GM10248 (cell line): Measurements from ENCODE around the gene LRCH1.
A peak's percentile ranks its signal among the peaks of the same experiment; 100 is the strongest.

Experiments used
- CTCF ChIA-PET: fragments of 300-600 bp; sonication (Branson Sonifier 250); formaldehyde crosslinking; extraction: SDS; loops from one replicate; lab custom pipeline; 2021; ENCODE audit warnings: antibody characterized with exemption; lab: Yijun Ruan, JAX
- POLR2A ChIA-PET: fragments of 350-650 bp; sonication (Branson Sonifier 250); formaldehyde crosslinking; extraction: SDS; loops from one replicate; lab custom pipeline; 2020; ENCODE audit warnings: antibody characterized with exemption; lab: Yijun Ruan, JAX
- DNase-seq: peaks from one replicate; pipeline ENCODE4 v3.0.0; 2012; ENCODE audit errors: extremely low spot score
- TF ChIP-seq, protein P1 (sequence below): IDR thresholded peaks from 2 replicates; pipeline ENCODE4 v1.5.1; 2012; ENCODE audit warnings: mild to moderate bottlenecking, low read depth; ENCODE audit errors: extremely low read depth, missing control alignments, control extremely low read depth

LRCH1 gene

DNA sequence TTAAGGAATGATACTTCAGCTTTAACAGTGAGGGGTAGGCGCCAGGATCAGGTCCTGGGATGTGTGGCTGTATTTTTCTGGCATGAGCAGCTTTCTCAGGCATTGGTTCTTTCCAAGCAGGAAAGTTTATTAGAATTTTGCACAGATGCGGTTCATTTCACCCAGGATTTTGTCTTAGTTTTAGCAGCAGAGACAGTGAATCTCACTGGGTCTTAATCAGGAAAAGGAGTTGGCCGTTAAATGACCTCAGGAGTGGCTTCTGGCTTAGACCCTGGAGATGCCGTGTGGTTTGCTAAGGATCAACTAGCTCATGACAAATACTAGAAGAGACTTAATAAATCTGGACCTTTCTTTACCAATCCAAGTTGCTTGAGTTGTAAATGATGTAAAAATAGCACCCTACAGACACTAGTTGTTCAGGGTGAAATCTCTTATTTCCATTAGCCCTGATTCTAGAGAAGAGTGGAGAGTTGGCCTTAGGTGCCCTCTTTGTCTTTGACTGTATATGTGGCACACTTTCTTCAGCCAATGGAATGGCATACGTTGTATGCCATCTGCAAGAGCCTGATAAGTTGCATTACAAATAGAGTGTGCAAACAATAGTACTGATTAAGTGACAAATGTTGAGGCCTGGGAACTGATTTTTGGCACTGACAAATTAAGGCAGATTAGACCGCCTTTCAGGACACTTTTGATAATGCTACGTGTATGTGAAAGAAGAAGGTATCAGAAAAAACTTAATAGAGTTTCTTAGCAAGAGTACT is 34.0 kb downstream of the LRCH1 start:
- TF ChIP-seq, protein P1, sequence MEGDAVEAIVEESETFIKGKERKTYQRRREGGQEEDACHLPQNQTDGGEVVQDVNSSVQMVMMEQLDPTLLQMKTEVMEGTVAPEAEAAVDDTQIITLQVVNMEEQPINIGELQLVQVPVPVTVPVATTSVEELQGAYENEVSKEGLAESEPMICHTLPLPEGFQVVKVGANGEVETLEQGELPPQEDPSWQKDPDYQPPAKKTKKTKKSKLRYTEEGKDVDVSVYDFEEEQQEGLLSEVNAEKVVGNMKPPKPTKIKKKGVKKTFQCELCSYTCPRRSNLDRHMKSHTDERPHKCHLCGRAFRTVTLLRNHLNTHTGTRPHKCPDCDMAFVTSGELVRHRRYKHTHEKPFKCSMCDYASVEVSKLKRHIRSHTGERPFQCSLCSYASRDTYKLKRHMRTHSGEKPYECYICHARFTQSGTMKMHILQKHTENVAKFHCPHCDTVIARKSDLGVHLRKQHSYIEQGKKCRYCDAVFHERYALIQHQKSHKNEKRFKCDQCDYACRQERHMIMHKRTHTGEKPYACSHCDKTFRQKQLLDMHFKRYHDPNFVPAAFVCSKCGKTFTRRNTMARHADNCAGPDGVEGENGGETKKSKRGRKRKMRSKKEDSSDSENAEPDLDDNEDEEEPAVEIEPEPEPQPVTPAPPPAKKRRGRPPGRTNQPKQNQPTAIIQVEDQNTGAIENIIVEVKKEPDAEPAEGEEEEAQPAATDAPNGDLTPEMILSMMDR = no peak
- ChIA-PET POLR2A (interaction anchor here (1.1 kb wide), 1 partner anchor 9 kb away, joined by 4 read pairs; no protein-coding TSS in a partner anchor), CTCF (interaction anchor here (0.9 to 3.5 kb wide), 11 partner anchors 9 to 86 kb away, joined by 3 to 24 read pairs (median 4); no protein-coding TSS in a partner anchor)
- DNase-seq = no peak

DNA sequence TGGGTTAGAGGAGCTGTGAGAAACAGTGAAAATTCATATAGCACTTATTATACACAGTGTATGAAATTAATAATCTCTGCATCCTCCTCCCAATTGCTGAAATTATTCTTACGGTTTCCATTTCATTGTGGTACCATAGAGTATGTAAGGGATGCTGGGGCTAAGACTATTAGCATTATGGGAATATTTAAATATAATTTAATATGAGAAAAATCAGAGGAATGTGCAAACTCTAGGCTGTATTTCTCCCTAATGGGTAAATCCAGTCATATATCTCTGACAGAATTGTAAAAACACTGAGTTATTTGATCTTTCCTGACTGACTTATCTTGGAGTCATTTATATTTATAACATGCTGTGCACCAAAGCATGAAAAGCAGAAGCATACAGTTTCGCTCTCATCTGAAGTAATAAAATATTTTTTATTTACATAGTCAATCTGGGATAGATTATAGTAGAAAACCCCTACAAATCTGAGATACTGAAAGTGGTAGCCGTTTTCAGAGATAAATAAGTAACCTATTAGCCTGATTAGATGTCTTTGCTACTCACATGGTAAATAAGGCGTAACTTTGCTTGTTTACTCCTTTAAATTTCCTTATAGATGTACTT is 34.9 kb downstream of the LRCH1 start:
- CTCF ChIA-PET = interaction anchor here (0.9 to 2.4 kb wide), 4 partner anchors 15 to 60 kb away, joined by 3 to 11 read pairs (median 6); no protein-coding TSS in a partner anchor
- DNase-seq = peak; percentile 23
- TF ChIP-seq, protein P1 = no peak
- POLR2A ChIA-PET = interaction anchor here (1.1 kb wide), 1 partner anchor 10 kb away, joined by 4 read pairs; no protein-coding TSS in a partner anchor

DNA sequence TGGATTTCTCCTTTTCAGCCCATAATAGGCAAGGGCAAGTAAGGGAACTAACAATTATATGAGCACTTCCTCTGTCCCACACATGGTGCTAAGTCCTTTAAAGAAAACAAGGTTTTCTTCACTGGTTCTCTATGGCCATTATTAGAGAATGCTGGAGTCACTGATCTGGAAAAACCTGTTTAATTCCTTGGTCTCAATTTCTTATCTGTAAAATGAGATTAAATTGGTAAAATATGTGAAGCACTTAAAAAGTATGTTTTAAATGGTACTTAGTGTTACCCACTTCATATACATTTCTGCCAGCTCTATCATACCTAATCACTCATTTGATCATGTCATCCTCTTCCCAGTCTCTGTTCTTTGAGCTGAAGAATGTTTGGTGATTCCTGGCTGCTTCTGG is 39.4 kb downstream of the LRCH1 start:
- TF ChIP-seq, protein P1 = no peak
- ChIA-PET POLR2A (interaction anchor here (1.3 kb wide), 1 partner anchor 14 kb away, joined by 3 read pairs; no protein-coding TSS in a partner anchor), CTCF (interaction anchor here (0.7 to 5.5 kb wide), 8 partner anchors 9 to 107 kb away, joined by 3 to 35 read pairs (median 4); no protein-coding TSS in a partner anchor)
- no peak for DNase-seq

DNA sequence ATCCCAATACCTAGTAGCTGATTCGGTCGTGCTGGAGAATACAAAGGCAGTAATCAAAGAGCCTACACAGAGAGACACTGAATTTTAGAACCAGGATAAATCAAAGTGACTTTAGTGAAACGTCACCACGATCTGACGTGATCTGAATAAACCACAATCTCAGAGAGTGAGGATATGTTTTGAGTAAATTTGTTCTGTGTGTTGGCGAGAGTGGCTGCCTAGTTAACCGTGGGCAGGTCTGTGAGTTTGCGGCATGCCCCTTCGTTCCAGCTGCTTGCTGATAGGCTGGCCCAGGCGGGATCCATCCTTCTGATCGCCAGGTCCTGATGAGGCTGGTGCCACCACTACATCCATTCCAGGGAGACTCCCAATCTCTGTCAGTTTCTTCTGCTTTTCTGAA is 40.4 kb downstream of the LRCH1 start:
- ChIA-PET POLR2A (interaction anchor here (1.3 kb wide), 2 partner anchors 15 kb away, joined by 3 read pairs; no protein-coding TSS in a partner anchor), CTCF (interaction anchor here (1.1 to 5.5 kb wide), 6 partner anchors 8 to 42 kb away, joined by 4 to 35 read pairs (median 12); no protein-coding TSS in a partner anchor)
- TF ChIP-seq, protein P1 = no peak
- peak; percentile 29 for DNase-seq

DNA sequence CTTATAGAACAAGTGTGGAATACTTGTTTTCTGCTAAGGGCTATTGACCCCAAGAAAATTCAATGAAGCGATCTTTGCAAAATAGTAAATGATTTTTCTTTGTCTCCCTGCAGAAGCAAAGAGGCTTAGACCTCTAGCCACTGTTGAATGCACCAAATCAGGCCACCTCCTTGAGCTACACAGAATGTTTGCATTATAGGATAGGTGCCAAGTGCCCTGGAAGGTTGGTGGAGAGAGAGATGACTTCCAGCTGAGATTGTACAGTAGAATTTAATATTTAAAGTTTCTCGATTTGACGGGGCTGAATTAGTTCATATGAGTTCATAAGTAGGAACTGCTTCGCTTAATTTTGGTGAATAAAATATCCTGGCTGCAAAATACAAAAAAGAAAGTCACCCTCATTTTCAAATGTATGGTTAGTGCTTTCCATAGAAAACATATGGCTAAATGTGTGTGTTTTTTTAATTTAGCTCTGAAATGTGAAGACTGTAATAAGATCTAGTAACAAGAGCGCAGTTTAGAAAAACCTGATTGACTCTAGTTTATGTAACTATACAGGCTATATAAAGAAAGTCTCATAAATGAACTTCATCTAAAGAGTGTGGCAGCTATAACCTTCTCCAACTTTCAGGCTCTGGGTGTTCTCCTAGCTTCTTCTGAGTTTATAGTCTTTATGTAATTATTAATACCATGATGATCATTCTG is 41.6 kb downstream of the LRCH1 start:
- TF ChIP-seq, protein P1 = no peak
- ChIA-PET CTCF (interaction anchor here (0.7 to 5.5 kb wide), 8 partner anchors 9 to 46 kb away, joined by 3 to 35 read pairs (median 5); no protein-coding TSS in a partner anchor), POLR2A (interaction anchor here (1.3 kb wide), 1 partner anchor 16 kb away, joined by 3 read pairs; no protein-coding TSS in a partner anchor)

More for the DNA sequence above, 41.6 kb downstream of the LRCH1 start:
- DNase-seq = no peak
